Stimulated activated CD4-positive, alpha-beta T cell treated with anti-CD3 and anti-CD28 coated beads, Interleukin-2, amount 100 ng/mL, for 48 hours (primary cell): ENCODE measurements around the gene MMP21.

Source experiments
- DNase-seq, 2 donors: peaks; one replicate each; pipeline ENCODE4 v3.0.0-alpha.2; 2020

Gene MMP21

DNA sequence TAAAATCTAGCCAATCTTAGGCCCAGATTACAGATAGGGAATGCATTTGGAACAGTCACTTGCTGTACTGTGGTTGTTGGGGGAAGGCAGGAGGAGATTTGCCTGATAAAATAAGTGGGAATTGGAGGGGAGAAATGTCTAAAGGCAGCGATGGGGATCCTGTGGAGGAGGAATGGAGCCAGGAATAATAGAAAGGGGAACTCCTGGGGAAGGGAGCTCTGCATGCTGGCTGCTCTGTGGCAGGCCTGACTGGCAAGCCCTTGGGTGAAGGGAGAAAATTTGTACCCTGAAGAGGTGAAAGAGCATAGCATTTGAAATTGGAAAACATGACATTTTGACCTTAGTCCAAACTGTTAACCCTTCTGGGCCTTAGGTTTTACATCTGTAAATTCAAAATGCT is 13.7 kb downstream of the MMP21 start:
- no peak for DNase-seq

DNA sequence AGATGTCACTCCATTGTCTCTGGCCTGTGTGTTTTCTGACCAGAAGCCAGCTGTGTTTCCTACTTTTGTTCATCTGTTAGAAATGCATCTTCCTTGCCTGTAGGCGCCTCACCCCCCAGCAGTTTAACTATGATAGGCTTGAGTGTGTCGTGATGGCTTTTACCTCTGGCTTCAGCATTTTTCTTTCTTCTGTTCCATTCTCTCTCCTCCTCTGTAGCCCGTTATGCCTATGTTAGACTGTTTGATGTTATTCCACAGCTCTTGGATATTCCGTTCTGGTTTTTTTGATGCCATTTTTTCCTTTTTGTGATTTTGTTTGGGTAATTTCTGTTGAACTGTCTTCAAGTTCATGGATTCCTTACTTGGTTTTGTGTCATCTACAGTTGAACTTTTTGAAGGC is 17.9 kb downstream of the MMP21 start:
- no peak for DNase-seq

- DNase-seq: no peak
These were observed 18.7 kb downstream of the MMP21 start for GRCh38 chr10:125756853-125757487.

DNA sequence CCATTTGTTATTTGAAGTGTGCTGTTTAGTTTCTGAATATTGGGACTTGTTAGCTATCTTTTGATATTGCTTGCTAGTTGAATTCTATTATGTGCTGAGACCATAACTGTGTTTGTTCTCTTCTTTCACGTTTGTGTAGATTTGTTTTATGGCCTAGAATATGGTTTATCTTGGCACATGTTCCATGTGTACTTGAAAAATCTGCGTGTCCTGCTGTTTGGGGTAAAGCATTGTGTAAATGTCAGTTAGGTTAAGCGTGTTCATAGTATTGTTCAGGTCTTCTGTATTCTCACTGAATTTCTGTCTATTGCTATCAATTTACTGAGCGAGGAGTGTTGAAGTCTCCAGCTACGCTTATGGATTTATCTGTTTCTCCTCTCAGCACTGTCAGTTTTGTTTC is 19.4 kb downstream of the MMP21 start:
- DNase-seq: no peak

DNA sequence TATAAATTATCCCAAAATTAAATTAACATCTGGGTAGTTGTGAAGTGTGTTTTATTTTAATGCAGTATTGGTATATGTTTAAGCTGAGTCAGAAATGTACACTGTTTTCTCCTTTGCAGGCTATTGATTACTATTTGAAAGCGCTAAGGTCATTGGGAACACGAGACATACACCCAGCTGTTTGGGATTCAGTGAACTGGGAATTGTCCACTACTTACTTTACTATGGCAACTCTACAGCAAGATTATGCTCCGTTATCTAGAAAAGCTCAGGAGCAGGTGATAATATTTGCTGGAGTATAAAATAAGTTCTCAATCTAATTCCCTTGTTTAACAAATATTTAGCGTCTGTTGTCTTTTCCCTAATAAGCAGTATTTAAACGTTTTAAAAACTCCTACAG is 28.2 kb downstream of the MMP21 start:
- DNase-seq: no peak

DNA sequence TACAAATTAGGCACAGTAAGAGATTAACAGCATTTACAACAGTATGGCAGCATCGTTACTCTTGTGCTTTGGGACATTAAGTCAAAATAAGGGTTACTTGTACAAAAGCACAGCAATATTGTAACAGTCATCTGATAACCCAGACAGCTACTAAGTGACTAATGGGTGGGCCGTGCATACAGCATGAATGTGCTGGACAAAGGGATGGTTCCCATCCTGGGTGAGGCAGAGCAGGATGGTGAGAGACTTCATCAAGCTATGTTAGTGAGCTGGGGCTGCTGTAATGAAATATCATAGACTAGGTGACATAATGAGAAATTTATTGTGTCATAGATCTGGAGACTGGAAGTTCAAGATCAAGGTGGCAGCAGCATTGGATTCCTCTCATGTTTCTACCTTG is 30.7 kb downstream of the MMP21 start:
- no peak for DNase-seq

DNA sequence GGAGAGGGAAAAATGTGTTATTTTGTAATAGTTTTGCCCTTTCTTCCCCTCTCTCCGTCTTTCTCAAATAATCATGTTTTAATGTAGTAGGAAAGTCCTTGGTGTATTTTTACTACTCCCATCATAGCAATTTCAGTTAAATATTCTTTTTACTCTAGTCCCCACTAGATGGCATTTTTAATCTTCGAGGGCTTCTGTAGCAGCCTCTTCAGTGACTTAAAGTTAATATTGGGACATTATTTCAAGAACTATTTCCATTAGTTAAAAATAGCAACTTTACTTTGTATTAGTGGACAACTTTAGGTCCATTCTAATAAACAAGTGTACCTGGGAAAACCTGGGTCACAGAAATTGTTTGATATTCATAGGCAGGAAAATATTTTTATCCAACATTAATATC is 33.2 kb downstream of the MMP21 start:
- no peak for DNase-seq

GRCh38 chr10:125739994-125740679 is 35.5 kb downstream of the MMP21 start:
- DNase-seq: no peak

DNA sequence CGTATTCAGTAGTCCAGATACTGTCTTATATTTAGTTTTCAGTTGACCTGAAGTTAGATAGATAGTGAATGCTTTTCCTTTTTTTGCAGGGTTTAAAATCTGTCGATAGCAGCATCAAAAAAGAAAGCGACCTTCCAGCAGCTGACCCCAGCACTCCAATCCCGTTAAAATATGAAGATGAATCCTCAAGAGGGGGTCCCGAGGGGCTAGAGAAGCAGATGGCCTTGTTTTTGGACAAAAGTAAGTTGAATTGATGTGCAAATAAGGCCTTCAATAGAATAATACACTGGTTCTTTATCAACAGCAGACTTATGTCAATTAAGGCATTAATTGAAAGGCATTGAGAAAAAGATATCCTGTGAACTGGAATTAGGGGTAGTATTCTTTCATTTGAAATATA is 37.4 kb downstream of the MMP21 start:
- DNase-seq: no peak

- no peak for DNase-seq
These were observed 40.8 kb downstream of the MMP21 start for GRCh38 chr10:125734823-125735222.

GRCh38 chr10:125734148-125734547 is 41.5 kb downstream of the MMP21 start:
- DNase-seq: no peak

DNA sequence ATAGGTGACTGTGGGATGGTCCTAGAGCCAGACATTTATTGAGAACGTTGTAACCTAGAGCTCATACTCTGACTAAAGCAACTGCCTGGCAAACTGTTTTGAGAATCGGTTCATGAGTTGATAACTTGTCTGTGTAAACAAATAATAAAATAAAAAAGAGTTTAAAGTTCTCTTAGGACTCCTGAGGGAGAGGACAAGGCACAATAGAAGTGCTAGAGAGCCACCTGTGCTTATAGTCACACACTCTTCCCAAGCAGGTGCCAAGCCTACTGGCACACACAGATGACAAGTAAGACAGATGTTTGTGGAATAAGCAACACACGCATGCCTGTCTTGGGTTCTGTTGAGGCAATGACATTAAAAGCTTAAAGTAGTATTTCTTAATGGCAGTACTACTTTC is 48.2 kb downstream of the MMP21 start:
- no peak for DNase-seq

DNA sequence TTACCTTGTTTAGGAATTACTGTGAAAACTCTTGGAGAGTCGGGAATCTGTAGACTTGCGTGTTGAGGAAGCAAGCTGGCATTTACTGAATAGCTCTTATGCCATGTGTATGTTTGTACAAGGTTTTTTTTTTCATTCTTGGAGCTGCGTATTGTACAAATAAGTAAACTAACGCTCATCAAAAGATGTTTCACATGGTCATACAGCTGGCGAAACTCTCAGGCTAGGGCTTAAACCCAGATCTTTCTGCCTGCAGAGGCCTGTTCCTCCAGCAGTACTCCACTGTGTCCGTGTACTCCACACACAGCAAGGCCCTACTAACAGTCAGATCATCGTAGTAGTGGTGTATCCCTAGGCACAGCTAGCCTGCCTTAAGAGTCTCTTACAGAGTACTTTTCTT is 48.7 kb downstream of the MMP21 start:
- DNase-seq: no peak

DNA sequence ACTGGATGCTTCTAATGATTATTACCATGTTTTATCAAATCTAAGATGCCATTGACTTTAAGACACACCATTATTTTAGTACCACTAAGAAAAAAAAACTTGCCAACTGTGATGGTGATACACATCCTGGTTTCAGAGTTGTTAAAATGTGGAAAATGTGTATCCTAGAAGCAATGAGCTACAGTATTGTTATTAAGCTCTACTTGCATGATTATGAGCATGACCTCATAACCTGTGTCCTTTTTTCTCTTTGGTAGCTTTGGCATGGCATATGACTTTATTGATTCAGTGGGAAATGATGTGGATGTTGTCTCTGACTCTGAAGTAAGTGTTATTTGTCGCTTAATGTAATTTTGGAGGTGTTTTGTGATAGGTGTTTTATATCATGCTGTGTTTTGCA is 52.8 kb downstream of the MMP21 start:
- DNase-seq: no peak

DNA sequence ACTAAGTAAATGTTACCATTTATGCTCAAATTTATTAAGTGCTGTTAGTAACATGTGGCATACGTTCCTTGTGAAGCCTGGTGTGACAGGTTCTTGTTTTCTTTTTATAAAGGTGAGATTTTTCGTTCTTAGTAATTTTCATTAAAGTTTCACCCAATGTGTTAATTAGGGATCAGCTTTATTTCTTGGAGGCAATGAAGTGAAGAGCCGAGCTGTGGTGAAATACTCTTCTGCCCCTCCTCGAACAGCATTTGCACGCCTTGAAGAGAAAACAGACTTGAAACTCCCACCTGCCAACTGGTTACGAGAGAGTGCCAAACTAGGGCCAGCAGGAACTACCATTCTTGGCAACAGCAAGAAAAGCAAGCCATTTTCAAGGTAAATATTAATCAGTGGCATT is 54.6 kb downstream of the MMP21 start:
- DNase-seq: no peak

- no peak for DNase-seq
These were observed 55.6 kb downstream of the MMP21 start for GRCh38 chr10:125720002-125720382.

DNA sequence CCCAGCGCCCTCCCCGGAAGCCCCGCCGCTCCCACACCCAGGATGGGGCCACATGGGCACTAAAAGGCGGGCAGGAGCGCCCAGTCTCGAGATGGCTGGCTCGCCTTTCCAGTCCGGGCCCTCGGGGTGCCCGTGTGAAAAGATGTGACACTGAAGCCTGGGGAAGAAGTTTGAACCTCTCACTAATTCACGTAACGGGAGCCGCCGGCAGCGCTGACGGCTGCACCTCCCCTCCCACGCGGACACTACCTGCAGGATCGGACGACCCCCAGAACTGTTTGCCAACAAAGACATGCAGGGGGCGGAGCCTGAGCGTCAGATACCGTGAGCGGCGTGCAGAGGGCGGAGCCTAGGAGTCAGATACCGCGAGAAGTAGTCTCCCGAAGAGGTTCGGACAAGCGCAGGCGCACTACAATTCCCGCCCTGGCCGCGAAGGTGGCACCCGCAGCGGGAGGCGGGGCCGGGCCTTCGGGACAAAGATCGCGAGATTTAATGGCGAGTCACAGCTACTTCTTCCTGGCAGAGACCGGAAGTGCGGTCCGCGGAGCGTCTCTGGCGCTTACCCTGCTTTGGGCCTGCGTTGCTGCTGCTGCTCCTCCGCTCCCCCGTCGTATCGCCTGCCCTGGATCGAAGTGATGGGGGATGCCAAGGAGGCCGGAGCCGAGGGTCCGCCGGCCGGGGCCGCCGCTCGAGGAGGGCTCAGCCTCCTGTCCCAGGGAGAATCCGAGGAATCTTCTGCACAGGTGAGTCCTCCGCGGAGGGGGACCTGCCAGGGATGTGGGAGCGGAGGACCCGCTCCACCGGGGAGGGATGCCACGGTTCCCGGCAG is 56.2 kb downstream of the MMP21 start, which contains the start of gene EDRF1:
TSS of gene EDRF1 (plus strand) at position 537 of the 829 bp plus-strand sequence. CDS start at position 636, 99 bp downstream.
- DNase-seq: peak; percentile 95 to 96
